BE2C (cell line): ENCODE data around the gene ANKRD33B.

ENCODE experiments used
- DNase-seq: peaks from one replicate; pipeline ENCODE4 v3.0.0-alpha.2; 2020
- H3K27me3 ChIP-seq: fragments of 250-450 bp; sonication (Bioruptor Pico); 2 replicates; pipeline ENCODE4 v1.5.1; 2020; ENCODE audit warnings: mild to moderate bottlenecking
- H3K36me3 ChIP-seq: fragments of 250-450 bp; sonication (Bioruptor Pico); 2 replicates; pipeline ENCODE4 v1.5.1; 2020; ENCODE audit warnings: mild to moderate bottlenecking
- H3K4me1 ChIP-seq: fragments of 250-450 bp; sonication (Bioruptor Pico); 2 replicates; pipeline ENCODE4 v1.5.1; 2020
- H3K4me3 ChIP-seq: 2 replicates; pipeline ENCODE4 v1.5.1; 2011; ENCODE audit warnings: low read depth, low read length
- H3K9me3 ChIP-seq: fragments of 250-450 bp; sonication (Bioruptor Pico); 2 replicates; pipeline ENCODE4 v1.5.1; 2020
- CTCF ChIP-seq: IDR thresholded peaks from 2 replicates; pipeline ENCODE4 v1.5.1; 2012; ENCODE audit warnings: mild to moderate bottlenecking, low read depth, low read length

The ANKRD33B gene

GRCh38 chr5:10538789-10539686 lies 24.8 kb upstream of the ANKRD33B start:
- TF ChIP-seq CTCF = no peak
- no peak for DNase-seq

GRCh38 chr5:10539687-10539998 lies 24.2 kb upstream of the ANKRD33B start:
- Histone ChIP-seq H3K36me3 (no peaks in the 10 kb centered on the region), H3K4me3 (no peak overlapping the region), H3K27me3 (no peaks in the 10 kb centered on the region), H3K4me1 (peaks cover 11% of the 10 kb centered on the region), H3K9me3 (no peaks in the 10 kb centered on the region)
- no peak for TF ChIP-seq CTCF
- DNase-seq = no peak

More at GRCh38 chr5:10538789-10539686, 24.8 kb upstream of the ANKRD33B start:
- H3K9me3 ChIP-seq = no peaks in the 10 kb centered on the region
- no peaks in the 10 kb centered on the region for H3K36me3 ChIP-seq
- no peaks in the 10 kb centered on the region for H3K27me3 ChIP-seq
- no peak overlapping the region for H3K4me3 ChIP-seq
- peaks cover 11% of the 10 kb centered on the region for H3K4me1 ChIP-seq

- H3K4me1 ChIP-seq = peaks cover 11% of the 10 kb centered on the region
- no peak overlapping the region for H3K4me3 ChIP-seq
- no peak for DNase-seq
- TF ChIP-seq CTCF = no peak
- H3K36me3 ChIP-seq = no peaks in the 10 kb centered on the region
- no peaks in the 10 kb centered on the region for H3K9me3 ChIP-seq
- H3K27me3 ChIP-seq = no peaks in the 10 kb centered on the region
These were observed 23.8 kb upstream of the ANKRD33B start for GRCh38 chr5:10540036-10540544.

- no peak overlapping the region for H3K4me3 ChIP-seq
- no peak for DNase-seq
- H3K36me3 ChIP-seq = no peaks in the 10 kb centered on the region
- H3K4me1 ChIP-seq = peaks cover 11% of the 10 kb centered on the region
- TF ChIP-seq CTCF = no peak
- no peaks in the 10 kb centered on the region for H3K9me3 ChIP-seq
- 0 out of 2 replicates have a peak, but pooled peaks cover 3% of the 10 kb centered on the region for H3K27me3 ChIP-seq
These were observed 22.8 kb upstream of the ANKRD33B start for GRCh38 chr5:10540951-10541646.

- Histone ChIP-seq H3K9me3 (no peaks in the 10 kb centered on the region), H3K4me1 (peaks cover 9% of the 10 kb centered on the region), H3K4me3 (no peak overlapping the region), H3K27me3 (0 out of 2 replicates have a peak, but pooled peaks cover 3% of the 10 kb centered on the region), H3K36me3 (no peaks in the 10 kb centered on the region)
- DNase-seq = no peak
- TF ChIP-seq CTCF = no peak
These were observed 21.8 kb upstream of the ANKRD33B start for GRCh38 chr5:10542055-10542550.
